GM18508 (cell line): Measurements from ENCODE around the gene VPS51.

Experiments
- ATAC-seq: cut with Tn5 transposase; IDR thresholded peaks from one replicate; pipeline ENCODE4 v1.9.1; 2021; ENCODE audit warnings: moderate number of reproducible peaks; ENCODE audit not compliant: insufficient read depth, unreplicated experiment

The VPS51 gene

GRCh38 chr11:65095974-65096806 is at the start of gene VPS51:
TSS of gene VPS51 (plus strand) at chr11:65096214. CDS start at chr11:65096251, 37 bp downstream.
- peak; percentile 59 for ATAC-seq

- no peak for ATAC-seq
Measured at GRCh38 chr11:65047581-65048422, 48.2 kb upstream of the VPS51 start.

GRCh38 chr11:65051398-65051858 is 44.6 kb upstream of the VPS51 start:
- no peak for ATAC-seq

GRCh38 chr11:65053827-65054508 is 42.0 kb upstream of the VPS51 start:
- ATAC-seq, result no peak

- ATAC-seq, result no peak
Measured at GRCh38 chr11:65055538-65055937, 40.5 kb upstream of the VPS51 start.

- no peak for ATAC-seq
Measured at GRCh38 chr11:65056999-65057398, 39.0 kb upstream of the VPS51 start.

- ATAC-seq, result no peak
Measured at GRCh38 chr11:65057526-65057925, 38.5 kb upstream of the VPS51 start.

- no peak for ATAC-seq
Measured at GRCh38 chr11:65058012-65058411, 38.0 kb upstream of the VPS51 start.

GRCh38 chr11:65058419-65059054 is 37.5 kb upstream of the VPS51 start, which contains the start of gene NAALADL1:
TSS of gene NAALADL1 (minus strand) at chr11:65058553. CDS start at chr11:65058521, 32 bp downstream.
- ATAC-seq, result no peak

GRCh38 chr11:65059523-65059922 is 36.5 kb upstream of the VPS51 start:
- no peak for ATAC-seq

- no peak for ATAC-seq
Measured at GRCh38 chr11:65059959-65060824, 35.8 kb upstream of the VPS51 start.

GRCh38 chr11:65060913-65061408 is 35.1 kb upstream of the VPS51 start:
- no peak for ATAC-seq

GRCh38 chr11:65063532-65063931 is 32.5 kb upstream of the VPS51 start:
- no peak for ATAC-seq

- ATAC-seq, result no peak
Measured at GRCh38 chr11:65064847-65065240, 31.2 kb upstream of the VPS51 start.

- ATAC-seq, result no peak
Measured at GRCh38 chr11:65065851-65066250, 30.2 kb upstream of the VPS51 start.

- no peak for ATAC-seq
Measured at GRCh38 chr11:65066315-65066714, 29.7 kb upstream of the VPS51 start.

GRCh38 chr11:65066805-65067291 is 29.2 kb upstream of the VPS51 start:
- ATAC-seq, result no peak

- ATAC-seq, result no peak
Measured at GRCh38 chr11:65067446-65067845, 28.6 kb upstream of the VPS51 start.

GRCh38 chr11:65069217-65069616 is 26.8 kb upstream of the VPS51 start:
- ATAC-seq, result no peak
